ENCODE results near the gene IGLL5.

IGLL5 gene

DNA sequence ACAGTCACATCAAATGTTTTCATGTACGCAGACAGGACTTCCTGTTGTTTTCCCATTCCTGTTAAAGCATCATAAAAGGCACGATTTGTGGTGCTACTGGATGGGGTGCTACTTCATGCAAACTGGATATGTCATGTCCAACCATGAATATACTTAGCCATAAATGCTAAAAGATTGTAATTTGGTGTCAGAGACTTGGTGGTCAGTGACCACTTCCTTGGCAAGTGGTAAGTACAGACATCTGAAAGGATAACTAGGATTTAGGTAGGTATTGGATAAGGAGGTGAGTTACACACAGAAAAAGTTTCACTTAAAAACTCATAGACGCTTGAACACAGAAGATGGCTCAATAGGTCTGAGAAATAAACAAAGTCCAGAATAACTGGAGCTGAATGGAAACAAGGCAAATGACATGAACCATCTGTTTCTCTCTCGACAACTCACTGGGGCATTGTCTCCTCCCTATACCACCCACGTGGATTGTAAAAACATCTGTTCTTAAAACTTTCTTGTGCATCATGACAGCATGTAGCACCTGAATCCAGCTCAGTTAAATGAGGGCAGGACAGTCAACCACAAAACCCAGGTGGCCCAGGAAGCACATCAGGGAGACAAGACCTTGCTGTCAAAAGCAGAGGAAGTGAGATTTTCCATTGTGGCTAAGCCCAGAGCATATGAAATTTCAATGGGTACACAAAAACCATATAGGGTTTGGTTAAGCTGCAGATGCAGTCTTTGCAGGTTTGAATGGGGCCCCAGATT is 22.1 kb upstream of the IGLL5 start:
- Histone ChIP-seq H3K27me3 (ENCODE audit: control insufficient read depth, low read length) (no peaks in the 10 kb centered on the region), H3K9me2 (replicated peaks; ENCODE audit: control insufficient read depth, low read length) (no peaks in the 10 kb centered on the region), H3F3A (ENCODE audit: control insufficient read depth, insufficient read depth) (no peaks in the 10 kb centered on the region), H3K36me3 (ENCODE audit: control insufficient read depth, low read length) (no peaks in the 10 kb centered on the region), H4K20me1 (ENCODE audit: control insufficient read depth, insufficient read depth, low read depth, low read length) (no peaks in the 10 kb centered on the region), H3K79me2 (ENCODE audit: control insufficient read depth, low read length) (no peaks in the 10 kb centered on the region), H3K4me3 (ENCODE audit: low read length) (no peak overlapping the region), H3K9me3 (ENCODE audit: control insufficient read depth, insufficient read depth, low read length) (no peaks in the 10 kb centered on the region), H3K4me2 (ENCODE audit: low read length) (no peak overlapping the region), H3K27ac (ENCODE audit: low read depth, low read length) (no peak overlapping the region), H3K4me1 (ENCODE audit: control insufficient read depth, low read length) (no peaks in the 10 kb centered on the region)
- TF ChIP-seq CTCF (IDR thresholded peaks at IDR 0.05; ENCODE audit: low read depth, low read length, poor library complexity, severe bottlenecking) (no peak), EZH2phosphoT487 (IDR thresholded peaks at IDR 0.05; ENCODE audit: borderline replicate concordance, low read length) (no peak)

- Histone ChIP-seq H3K4me1 (ENCODE audit: control insufficient read depth, low read length) (no peaks in the 10 kb centered on the region), H3K4me3 (ENCODE audit: low read length) (no peak overlapping the region), H3K9me3 (ENCODE audit: control insufficient read depth, insufficient read depth, low read length) (no peaks in the 10 kb centered on the region), H3K4me2 (ENCODE audit: low read length) (no peak overlapping the region), H3K79me2 (ENCODE audit: control insufficient read depth, low read length) (no peaks in the 10 kb centered on the region), H3K27ac (ENCODE audit: low read depth, low read length) (no peak overlapping the region), H3K27me3 (ENCODE audit: control insufficient read depth, low read length) (no peaks in the 10 kb centered on the region), H3K9me2 (replicated peaks; ENCODE audit: control insufficient read depth, low read length) (no peaks in the 10 kb centered on the region), H4K20me1 (ENCODE audit: control insufficient read depth, insufficient read depth, low read depth, low read length) (no peaks in the 10 kb centered on the region), H3F3A (ENCODE audit: control insufficient read depth, insufficient read depth) (no peaks in the 10 kb centered on the region), H3K36me3 (ENCODE audit: control insufficient read depth, low read length) (no peaks in the 10 kb centered on the region)
- TF ChIP-seq CTCF (IDR thresholded peaks at IDR 0.05; ENCODE audit: low read depth, low read length, poor library complexity, severe bottlenecking) (no peak), EZH2phosphoT487 (IDR thresholded peaks at IDR 0.05; ENCODE audit: borderline replicate concordance, low read length) (no peak)
Measured at GRCh38 chr22:22866381-22867111, 21.1 kb upstream of the IGLL5 start.

DNA sequence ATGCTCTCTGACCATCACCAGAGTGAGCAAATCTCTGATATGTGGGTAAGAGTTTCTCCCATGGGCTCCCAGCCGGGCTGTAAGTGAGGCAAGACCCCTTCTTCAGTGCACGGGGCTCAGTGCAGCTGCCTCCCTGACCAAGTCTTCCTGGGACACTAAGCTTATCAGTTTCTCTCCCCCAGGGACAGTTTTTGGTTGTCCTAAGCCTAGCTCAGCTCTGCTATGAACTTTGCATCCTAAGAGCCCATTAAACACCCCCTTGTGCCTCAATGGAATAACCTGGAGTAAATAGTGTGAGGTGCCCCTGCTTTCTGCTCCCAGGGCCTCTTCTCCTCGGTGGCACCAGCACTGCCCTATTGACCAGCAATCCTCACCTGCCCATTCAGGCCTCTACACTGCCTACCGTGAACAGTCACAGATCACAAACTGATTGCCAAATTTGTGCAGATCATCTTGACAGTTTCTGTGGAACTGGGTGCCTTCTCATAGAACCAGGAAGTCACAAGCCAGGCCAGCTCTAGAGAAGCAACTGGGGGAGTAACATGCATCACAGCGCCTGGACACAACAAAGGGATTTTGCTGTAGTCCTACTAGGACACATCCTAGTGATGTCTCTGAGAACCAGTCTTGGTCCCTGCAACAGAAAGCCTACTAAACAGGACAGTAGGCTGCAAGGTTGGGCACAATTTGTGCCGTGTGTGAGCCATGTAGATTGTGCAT is 19.5 kb upstream of the IGLL5 start:
- H3K4me2 ChIP-seq (ENCODE audit: low read length), result no peak overlapping the region
- no peaks in the 10 kb centered on the region for H3K79me2 ChIP-seq (ENCODE audit: control insufficient read depth, low read length)
- no peak overlapping the region for H3K27ac ChIP-seq (ENCODE audit: low read depth, low read length)
- H3K9me3 ChIP-seq (ENCODE audit: control insufficient read depth, insufficient read depth, low read length), result no peaks in the 10 kb centered on the region
- no peaks in the 10 kb centered on the region for H3K36me3 ChIP-seq (ENCODE audit: control insufficient read depth, low read length)
- no peak overlapping the region for H3K4me3 ChIP-seq (ENCODE audit: low read length)
- no peak for TF ChIP-seq CTCF (IDR thresholded peaks at IDR 0.05; ENCODE audit: low read depth, low read length, poor library complexity, severe bottlenecking)
- no peak for TF ChIP-seq EZH2phosphoT487 (IDR thresholded peaks at IDR 0.05; ENCODE audit: borderline replicate concordance, low read length)
- no peaks in the 10 kb centered on the region for H3K27me3 ChIP-seq (ENCODE audit: control insufficient read depth, low read length)
- no peaks in the 10 kb centered on the region for H4K20me1 ChIP-seq (ENCODE audit: control insufficient read depth, insufficient read depth, low read depth, low read length)
- no peaks in the 10 kb centered on the region for H3F3A ChIP-seq (ENCODE audit: control insufficient read depth, insufficient read depth)
- H3K9me2 ChIP-seq (replicated peaks; ENCODE audit: control insufficient read depth, low read length), result no peaks in the 10 kb centered on the region
- H3K4me1 ChIP-seq (ENCODE audit: control insufficient read depth, low read length), result no peaks in the 10 kb centered on the region

All from DOHH2 (cell line).